ES-I3 (cell line): Measurements from ENCODE around the gene KRTAP5-1.

Source experiments
- H3K36me3 ChIP-seq: 2 replicates; pipeline ENCODE4 v1.6.1; 2013; ENCODE audit warnings: mild to moderate bottlenecking, low read length, control low read depth, moderate library complexity; ENCODE audit not compliant: insufficient read depth
- H3K4me1 ChIP-seq: 2 replicates; pipeline ENCODE4 v1.6.1; 2013; ENCODE audit warnings: mild to moderate bottlenecking, control low read depth, low read length; ENCODE audit not compliant: insufficient read depth
- H3K9ac ChIP-seq: 2 replicates; pipeline ENCODE4 v1.6.1; 2013; ENCODE audit warnings: low read depth, mild to moderate bottlenecking, low read length, moderate library complexity
- H3K9me3 ChIP-seq: 2 replicates; pipeline ENCODE4 v1.6.1; 2013; ENCODE audit warnings: mild to moderate bottlenecking, low read length, moderate library complexity; ENCODE audit not compliant: control insufficient read depth, insufficient read depth

Gene KRTAP5-1

GRCh38 chr11:1557051-1557884 is 27.8 kb downstream of the KRTAP5-1 start:
- Histone ChIP-seq H3K9ac (no peak overlapping the region), H3K36me3 (peaks cover 1% of the 10 kb centered on the region; the same call in 1 of the 2 replicates), H3K4me1 (peaks cover 17% of the 10 kb centered on the region; the same call in 1 of the 2 replicates), H3K9me3 (no peaks in the 10 kb centered on the region)

- no peak overlapping the region for H3K9ac ChIP-seq
- H3K9me3 ChIP-seq = no peaks in the 10 kb centered on the region
- no peaks in the 10 kb centered on the region for H3K36me3 ChIP-seq
- peaks cover 17% of the 10 kb centered on the region; the same call in 1 of the 2 replicates for H3K4me1 ChIP-seq
Observed at GRCh38 chr11:1556278-1556902, 28.7 kb downstream of the KRTAP5-1 start.

DNA sequence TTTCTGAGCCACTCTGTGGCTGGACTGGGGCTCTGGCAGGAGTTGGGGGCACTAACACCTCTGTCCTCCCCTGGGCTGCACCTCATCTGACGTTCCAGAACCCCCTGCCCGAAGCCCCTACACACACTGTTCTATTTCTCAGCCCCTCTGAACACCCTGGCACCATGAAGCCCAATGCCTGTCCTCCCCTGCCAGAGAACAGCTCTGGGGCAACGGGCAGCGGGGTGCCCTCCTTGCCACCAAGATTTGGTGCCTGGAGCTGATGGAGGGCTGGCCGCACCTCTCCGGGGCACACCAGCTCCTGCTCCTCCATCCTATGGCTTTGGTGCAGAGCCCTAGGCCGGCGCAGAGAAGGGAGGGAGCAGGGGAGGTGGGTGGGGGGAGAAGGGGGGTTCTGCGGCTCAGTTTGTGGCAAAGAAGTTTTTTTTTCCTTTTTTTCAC is 29.4 kb downstream of the KRTAP5-1 start:
- H3K9ac ChIP-seq = no peak overlapping the region
- H3K9me3 ChIP-seq = no peaks in the 10 kb centered on the region
- peaks cover 17% of the 10 kb centered on the region; the same call in 1 of the 2 replicates for H3K4me1 ChIP-seq
- no peaks in the 10 kb centered on the region for H3K36me3 ChIP-seq

DNA sequence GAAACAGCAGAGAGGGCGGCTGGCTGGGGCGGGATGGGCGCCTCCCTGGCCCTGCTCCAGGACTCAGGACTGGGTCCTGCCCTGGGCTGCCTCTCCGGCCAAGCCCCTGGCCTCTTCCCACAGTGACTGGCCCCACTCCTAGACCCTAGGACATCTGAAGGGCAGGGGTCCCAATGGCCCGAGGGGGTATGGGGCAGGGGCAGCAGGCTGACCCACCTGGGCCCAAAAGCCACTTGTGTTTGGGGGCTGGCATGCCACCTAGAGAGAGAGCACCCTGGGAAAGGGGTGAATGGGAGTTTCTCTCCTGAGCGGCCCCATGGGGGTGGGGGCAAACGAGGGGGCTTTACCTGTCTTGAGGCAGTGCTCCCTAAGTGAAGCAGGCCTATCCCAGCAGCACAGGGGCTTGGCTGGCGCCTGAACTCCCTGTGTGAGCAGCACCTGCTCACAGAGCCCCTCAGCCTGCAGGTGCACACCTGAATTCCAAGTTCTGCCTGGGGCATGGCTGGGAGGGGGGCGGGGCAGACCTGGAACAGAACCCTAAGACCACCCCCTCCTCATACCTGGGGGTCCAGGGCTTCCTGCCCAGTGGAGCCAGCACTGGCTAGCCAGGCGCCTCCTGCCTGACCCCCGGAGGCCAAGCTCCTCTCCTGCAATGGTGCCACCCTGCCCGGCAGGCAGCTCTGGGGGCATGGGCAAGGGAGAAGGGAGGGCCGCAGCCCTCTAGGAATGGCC is 29.9 kb downstream of the KRTAP5-1 start:
- Histone ChIP-seq H3K36me3 (no peaks in the 10 kb centered on the region), H3K9me3 (no peaks in the 10 kb centered on the region), H3K4me1 (peaks cover 17% of the 10 kb centered on the region; the same call in 1 of the 2 replicates), H3K9ac (no peak overlapping the region)

GRCh38 chr11:1553808-1554594 is 31.1 kb downstream of the KRTAP5-1 start:
- Histone ChIP-seq H3K9me3 (no peaks in the 10 kb centered on the region), H3K36me3 (no peaks in the 10 kb centered on the region), H3K9ac (peak overlapping the region; percentile 22; the same call in 1 of the 2 replicates), H3K4me1 (peaks cover 17% of the 10 kb centered on the region; the same call in 1 of the 2 replicates)

- Histone ChIP-seq H3K4me1 (peaks cover 11% of the 10 kb centered on the region), H3K9ac (no peak overlapping the region), H3K9me3 (no peaks in the 10 kb centered on the region), H3K36me3 (no peaks in the 10 kb centered on the region)
Observed at GRCh38 chr11:1549338-1550330, 35.4 kb downstream of the KRTAP5-1 start.

- Histone ChIP-seq H3K4me1 (peaks cover 5% of the 10 kb centered on the region; the same call in 1 of the 2 replicates), H3K36me3 (no peaks in the 10 kb centered on the region), H3K9me3 (no peaks in the 10 kb centered on the region), H3K9ac (peak overlapping the region; percentile 40; the same call in 1 of the 2 replicates)
Observed at GRCh38 chr11:1548221-1549070, 36.6 kb downstream of the KRTAP5-1 start.

- Histone ChIP-seq H3K4me1 (peaks cover 5% of the 10 kb centered on the region; the same call in 1 of the 2 replicates), H3K36me3 (no peaks in the 10 kb centered on the region), H3K9me3 (no peaks in the 10 kb centered on the region), H3K9ac (peak overlapping the region; percentile 59)
Observed at GRCh38 chr11:1547467-1548098, 37.5 kb downstream of the KRTAP5-1 start.

GRCh38 chr11:1546536-1547466 is 38.3 kb downstream of the KRTAP5-1 start:
- Histone ChIP-seq H3K9me3 (no peaks in the 10 kb centered on the region), H3K4me1 (peaks cover 5% of the 10 kb centered on the region; the same call in 1 of the 2 replicates), H3K36me3 (no peaks in the 10 kb centered on the region), H3K9ac (peak overlapping the region; percentile 59; the same call in 1 of the 2 replicates)

- Histone ChIP-seq H3K36me3 (no peaks in the 10 kb centered on the region), H3K9ac (peak overlapping the region; percentile 59; the same call in 1 of the 2 replicates), H3K9me3 (no peaks in the 10 kb centered on the region), H3K4me1 (peaks cover 5% of the 10 kb centered on the region; the same call in 1 of the 2 replicates)
Observed at GRCh38 chr11:1546077-1546535, 39.0 kb downstream of the KRTAP5-1 start.

DNA sequence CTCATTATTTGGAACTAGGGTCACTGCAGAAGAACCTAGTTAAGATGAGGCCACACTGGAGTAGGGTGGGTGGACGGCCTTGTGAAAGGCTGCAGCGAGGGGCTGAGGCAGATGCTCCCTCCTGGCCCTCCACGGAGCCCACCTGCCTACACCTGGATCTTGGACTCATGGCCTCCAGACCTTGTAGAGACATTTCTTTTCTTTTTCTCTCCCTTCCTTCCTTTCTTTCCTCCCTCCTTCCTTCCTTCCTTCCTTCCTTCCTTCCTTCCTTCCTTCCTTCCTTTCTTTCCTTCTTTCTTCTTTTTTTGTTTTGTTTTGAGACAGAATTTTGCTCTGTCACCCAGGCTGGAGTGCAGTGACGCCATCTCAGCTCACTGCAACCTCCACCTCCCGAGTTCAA is 39.7 kb downstream of the KRTAP5-1 start:
- H3K9ac ChIP-seq = no peak overlapping the region
- no peaks in the 10 kb centered on the region for H3K36me3 ChIP-seq
- H3K4me1 ChIP-seq = peaks cover 5% of the 10 kb centered on the region; the same call in 1 of the 2 replicates
- no peaks in the 10 kb centered on the region for H3K9me3 ChIP-seq
